ENCODE measurements around the gene ADPRH. TPM values are rescaled to one million over a fixed set of nuclear protein-coding genes. Genes with fewer than 3 reads are reported as not detected.

Gene ADPRH
- total RNA-seq, 2 donors from 2014 or later = 7.8 to 11.8 TPM

DNA sequence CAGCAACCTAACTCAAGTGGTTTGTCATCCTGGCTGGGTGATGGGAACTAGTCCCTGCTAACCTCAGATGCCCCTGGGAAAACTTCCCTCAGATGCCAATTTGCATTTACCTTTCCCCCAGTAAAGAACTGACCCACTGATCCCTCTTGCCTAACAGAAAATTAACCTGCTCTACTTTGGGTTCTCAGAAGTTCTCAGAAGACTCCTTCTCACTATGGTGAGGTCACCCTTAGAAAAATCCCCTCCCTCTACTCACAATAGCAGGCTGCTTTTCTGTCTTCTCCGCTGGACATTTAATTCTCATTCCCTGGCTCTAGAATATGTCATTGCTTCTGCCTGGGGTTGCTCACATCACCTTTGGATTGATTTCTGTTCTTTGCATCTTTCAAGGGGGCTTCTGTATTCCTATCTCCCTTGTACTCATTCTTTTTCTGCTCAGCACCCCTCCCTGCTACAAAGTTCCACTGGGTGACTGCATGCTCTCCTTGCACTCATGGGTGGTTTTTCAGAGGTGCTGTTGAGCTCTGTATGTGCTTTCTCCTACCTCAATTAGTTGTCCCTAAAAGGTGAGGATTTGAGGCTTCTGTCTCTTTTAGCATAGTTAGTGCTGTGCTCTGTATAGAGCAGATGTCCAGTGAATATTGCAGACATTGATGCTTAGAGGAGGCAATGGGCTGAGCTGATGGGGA lies 19.3 kb downstream of the ADPRH start:
- H3K27me3 ChIP-seq (ENCODE audit: control insufficient read depth, insufficient read depth, low read length, poor library complexity, severe bottlenecking) = no peaks in the 10 kb centered on the region
- H3K4me3 Mint-ChIP-seq = no peak overlapping the region
- no peaks in the 10 kb centered on the region for H3K36me3 ChIP-seq (ENCODE audit: control insufficient read depth, insufficient read depth, low read length)
- no peaks in the 10 kb centered on the region for H3K36me3 Mint-ChIP-seq (ENCODE audit: low read depth)
- DNase-seq = no peak
- H3K4me3 ChIP-seq (ENCODE audit: low read length) = no peak overlapping the region
- H3K4me1 ChIP-seq (ENCODE audit: control insufficient read depth, insufficient read depth, low read length) = peaks cover 8% of the 10 kb centered on the region
- H3K27ac Mint-ChIP-seq = no peak overlapping the region
- H3K9me3 ChIP-seq (ENCODE audit: control insufficient read depth, low read length) = no peaks in the 10 kb centered on the region
- no peak overlapping the region for H3K9ac ChIP-seq (ENCODE audit: extremely low read depth, low read length, poor library complexity, severe bottlenecking)
- H3K27ac ChIP-seq (ENCODE audit: low read depth, low read length) = no peak overlapping the region
- no peaks in the 10 kb centered on the region for H3K9me3 Mint-ChIP-seq
- H3K4me1 Mint-ChIP-seq = peaks cover 38% of the 10 kb centered on the region
- TF ChIP-seq CTCF (conservative IDR thresholded peaks at IDR 0.05) = no peak
- no peaks in the 10 kb centered on the region for H3K27me3 Mint-ChIP-seq (ENCODE audit: insufficient read depth)
- 92 to 98% methylated on average over 1 of the region's 1 CpG for WGBS, 2 experiments (ENCODE audit: insufficient coverage in 1 of 2, insufficient read length in 1 of 2)

DNA sequence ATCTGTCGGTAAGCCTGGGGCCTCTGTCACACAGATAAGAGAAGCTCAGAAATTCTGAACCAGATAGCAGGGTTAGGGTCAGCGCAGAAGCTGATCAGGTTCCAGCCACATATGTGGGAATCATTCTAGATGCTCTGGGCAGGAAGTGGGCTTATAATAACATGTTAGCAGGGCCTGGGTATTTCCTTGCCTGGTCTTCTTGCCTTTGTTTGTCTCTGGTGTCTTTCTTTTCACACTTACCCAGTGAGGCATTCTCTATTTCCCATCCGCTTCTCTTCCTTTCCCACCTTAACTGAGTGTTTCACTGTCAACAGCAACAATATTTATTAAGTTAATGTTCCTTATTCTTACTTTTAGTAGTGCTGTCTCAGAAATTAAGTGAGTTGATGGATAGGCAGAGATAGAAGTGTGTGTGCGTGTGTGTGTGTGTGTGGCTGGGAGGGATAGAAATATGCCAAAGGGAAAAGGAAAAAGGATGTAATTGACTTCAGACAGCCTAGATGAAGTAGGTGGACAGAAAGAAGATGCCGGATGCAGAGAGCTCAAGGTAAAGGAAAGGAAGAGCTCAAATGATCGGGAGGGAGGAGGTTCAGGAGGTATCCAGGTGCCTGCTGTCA lies 20.4 kb downstream of the ADPRH start:
- Histone ChIP-seq H3K4me1 (ENCODE audit: control insufficient read depth, insufficient read depth, low read length) (peaks cover 8% of the 10 kb centered on the region), H3K9ac (ENCODE audit: extremely low read depth, low read length, poor library complexity, severe bottlenecking) (no peak overlapping the region), H3K4me3 (ENCODE audit: low read length) (no peak overlapping the region), H3K27me3 (ENCODE audit: control insufficient read depth, insufficient read depth, low read length, poor library complexity, severe bottlenecking) (no peaks in the 10 kb centered on the region), H3K36me3 (ENCODE audit: control insufficient read depth, insufficient read depth, low read length) (no peaks in the 10 kb centered on the region), H3K27ac (ENCODE audit: low read depth, low read length) (no peak overlapping the region), H3K9me3 (ENCODE audit: control insufficient read depth, low read length) (no peaks in the 10 kb centered on the region)
- no peaks in the 10 kb centered on the region for H3K36me3 Mint-ChIP-seq (ENCODE audit: low read depth)
- H3K4me3 Mint-ChIP-seq = no peak overlapping the region
- no peaks in the 10 kb centered on the region for H3K27me3 Mint-ChIP-seq (ENCODE audit: insufficient read depth)
- 93 to 94% methylated on average over 4 to 6 of the region's 6 CpGs for WGBS, 2 experiments (ENCODE audit: insufficient coverage in 1 of 2, insufficient read length in 1 of 2)
- no peak overlapping the region for H3K27ac Mint-ChIP-seq
- H3K9me3 Mint-ChIP-seq = no peaks in the 10 kb centered on the region
- TF ChIP-seq CTCF (conservative IDR thresholded peaks at IDR 0.05) = no peak
- DNase-seq = no peak
- H3K4me1 Mint-ChIP-seq = peaks cover 38% of the 10 kb centered on the region

- peak; percentile 90 for DNase-seq
Observed at GRCh38 chr3:119600732-119601131, 21.4 kb downstream of the ADPRH start.

More at GRCh38 chr3:119600732-119601131, 21.4 kb downstream of the ADPRH start:
- Histone ChIP-seq H3K27ac (ENCODE audit: low read depth, low read length) (no peak overlapping the region), H3K4me3 (ENCODE audit: low read length) (no peak overlapping the region), H3K36me3 (ENCODE audit: control insufficient read depth, insufficient read depth, low read length) (no peaks in the 10 kb centered on the region), H3K4me1 (ENCODE audit: control insufficient read depth, insufficient read depth, low read length) (peaks cover 8% of the 10 kb centered on the region), H3K27me3 (ENCODE audit: control insufficient read depth, insufficient read depth, low read length, poor library complexity, severe bottlenecking) (no peaks in the 10 kb centered on the region), H3K9ac (ENCODE audit: extremely low read depth, low read length, poor library complexity, severe bottlenecking) (no peak overlapping the region), H3K9me3 (ENCODE audit: control insufficient read depth, low read length) (no peaks in the 10 kb centered on the region)
- Mint-ChIP-seq H3K36me3 (ENCODE audit: low read depth) (no peaks in the 10 kb centered on the region), H3K27me3 (ENCODE audit: insufficient read depth) (no peaks in the 10 kb centered on the region), H3K4me3 (no peak overlapping the region), H3K27ac (no peak overlapping the region), H3K4me1 (peaks cover 38% of the 10 kb centered on the region), H3K9me3 (no peaks in the 10 kb centered on the region)
- TF ChIP-seq CTCF (conservative IDR thresholded peaks at IDR 0.05) = peak; percentile 85
- 44 to 60% methylated on average over 3 to 5 of the region's 5 CpGs for WGBS, 2 experiments (ENCODE audit: insufficient coverage in 1 of 2, insufficient read length in 1 of 2)

All from endodermal cell (in vitro differentiated cells).